ENCODE results near the gene PRR15L.
"Not testable (repeated sequence)": the region's sequence is repeated elsewhere in the genome, so short reads cannot be mapped to it uniquely, and the experiment has no call there.

PRR15L gene

GRCh38 chr17:47919889-47920288, 37.8 kb downstream of the PRR15L start:
- H3K36me3 Mint-ChIP-seq (ENCODE audit: low read depth), result peaks cover 36% of the 10 kb centered on the region
- not testable (repeated sequence) for H3K27ac Mint-ChIP-seq; H3K27me3 Mint-ChIP-seq (ENCODE audit: low read depth)

GRCh38 chr17:47918991-47919390, 38.7 kb downstream of the PRR15L start:
- Mint-ChIP-seq H3K27ac (no peak overlapping the region), H3K4me1 (ENCODE audit: low read depth) (peaks cover 16% of the 10 kb centered on the region), H3K9me3 (no peaks in the 10 kb centered on the region), H3K36me3 (ENCODE audit: low read depth) (peaks cover 33% of the 10 kb centered on the region), H3K4me3 (no peak overlapping the region), H3K27me3 (ENCODE audit: low read depth) (no peaks in the 10 kb centered on the region)

More at GRCh38 chr17:47919889-47920288, 37.8 kb downstream of the PRR15L start:
- not testable (repeated sequence) for H3K9me3 Mint-ChIP-seq, H3K4me3 Mint-ChIP-seq
- peaks cover 14% of the 10 kb centered on the region for H3K4me1 Mint-ChIP-seq (ENCODE audit: low read depth)

- H3K27me3 Mint-ChIP-seq (ENCODE audit: low read depth), result no peaks in the 10 kb centered on the region
- peaks cover 30% of the 10 kb centered on the region for H3K36me3 Mint-ChIP-seq (ENCODE audit: low read depth)
- H3K4me3 Mint-ChIP-seq, result no peak overlapping the region
- H3K27ac Mint-ChIP-seq, result no peak overlapping the region
- peaks cover 16% of the 10 kb centered on the region for H3K4me1 Mint-ChIP-seq (ENCODE audit: low read depth)
- no peaks in the 10 kb centered on the region for H3K9me3 Mint-ChIP-seq
Measured at GRCh38 chr17:47918006-47918405, 39.7 kb downstream of the PRR15L start.

- Mint-ChIP-seq H3K27ac (no peak overlapping the region), H3K9me3 (no peaks in the 10 kb centered on the region), H3K27me3 (ENCODE audit: low read depth) (no peaks in the 10 kb centered on the region), H3K36me3 (ENCODE audit: low read depth) (peaks cover 30% of the 10 kb centered on the region), H3K4me3 (no peak overlapping the region), H3K4me1 (ENCODE audit: low read depth) (peaks cover 16% of the 10 kb centered on the region)
Measured at GRCh38 chr17:47917581-47917980, 40.1 kb downstream of the PRR15L start.

GRCh38 chr17:47916489-47917208, 41.0 kb downstream of the PRR15L start:
- Mint-ChIP-seq H3K4me1 (ENCODE audit: low read depth) (peaks cover 16% of the 10 kb centered on the region), H3K27ac (no peak overlapping the region), H3K9me3 (no peaks in the 10 kb centered on the region), H3K4me3 (no peak overlapping the region), H3K27me3 (ENCODE audit: low read depth) (no peaks in the 10 kb centered on the region), H3K36me3 (ENCODE audit: low read depth) (peaks cover 26% of the 10 kb centered on the region)

- Mint-ChIP-seq H3K4me3 (no peak overlapping the region), H3K27me3 (ENCODE audit: low read depth) (no peaks in the 10 kb centered on the region), H3K9me3 (no peaks in the 10 kb centered on the region), H3K4me1 (ENCODE audit: low read depth) (peaks cover 16% of the 10 kb centered on the region), H3K36me3 (ENCODE audit: low read depth) (peaks cover 23% of the 10 kb centered on the region), H3K27ac (no peak overlapping the region)
Measured at GRCh38 chr17:47915776-47916398, 41.8 kb downstream of the PRR15L start.

- Mint-ChIP-seq H3K4me3 (no peak overlapping the region), H3K27me3 (ENCODE audit: low read depth) (no peaks in the 10 kb centered on the region), H3K27ac (peak overlapping the region; percentile 50), H3K4me1 (ENCODE audit: low read depth) (peaks cover 20% of the 10 kb centered on the region), H3K36me3 (ENCODE audit: low read depth) (peaks cover 20% of the 10 kb centered on the region), H3K9me3 (no peaks in the 10 kb centered on the region)
Measured at GRCh38 chr17:47914306-47914948, 43.3 kb downstream of the PRR15L start.

- H3K4me1 Mint-ChIP-seq (ENCODE audit: low read depth), result peaks cover 19% of the 10 kb centered on the region
- no peak overlapping the region for H3K27ac Mint-ChIP-seq
- H3K27me3 Mint-ChIP-seq (ENCODE audit: low read depth), result no peaks in the 10 kb centered on the region
- H3K9me3 Mint-ChIP-seq, result no peaks in the 10 kb centered on the region
- H3K4me3 Mint-ChIP-seq, result no peak overlapping the region
- H3K36me3 Mint-ChIP-seq (ENCODE audit: low read depth), result peaks cover 25% of the 10 kb centered on the region
Measured at GRCh38 chr17:47913050-47913449, 44.6 kb downstream of the PRR15L start.

- Mint-ChIP-seq H3K4me1 (ENCODE audit: low read depth) (peaks cover 17% of the 10 kb centered on the region), H3K4me3 (no peak overlapping the region), H3K27ac (no peak overlapping the region), H3K27me3 (ENCODE audit: low read depth) (no peaks in the 10 kb centered on the region), H3K36me3 (ENCODE audit: low read depth) (peaks cover 17% of the 10 kb centered on the region), H3K9me3 (no peaks in the 10 kb centered on the region)
Measured at GRCh38 chr17:47907932-47908562, 49.6 kb downstream of the PRR15L start.

- Mint-ChIP-seq H3K27me3 (ENCODE audit: low read depth) (no peaks in the 10 kb centered on the region), H3K36me3 (ENCODE audit: low read depth) (peaks cover 18% of the 10 kb centered on the region), H3K9me3 (no peaks in the 10 kb centered on the region), H3K4me3 (no peak overlapping the region), H3K27ac (no peak overlapping the region), H3K4me1 (ENCODE audit: low read depth) (peaks cover 18% of the 10 kb centered on the region)
Measured at GRCh38 chr17:47906443-47906842, 51.2 kb downstream of the PRR15L start.

GRCh38 chr17:47905221-47905733, 52.4 kb downstream of the PRR15L start:
- H3K4me1 Mint-ChIP-seq (ENCODE audit: low read depth), result peaks cover 16% of the 10 kb centered on the region
- peaks cover 17% of the 10 kb centered on the region for H3K36me3 Mint-ChIP-seq (ENCODE audit: low read depth)
- no peak overlapping the region for H3K27ac Mint-ChIP-seq
- H3K27me3 Mint-ChIP-seq (ENCODE audit: low read depth), result no peaks in the 10 kb centered on the region
- H3K4me3 Mint-ChIP-seq, result no peak overlapping the region
- H3K9me3 Mint-ChIP-seq, result no peaks in the 10 kb centered on the region

GRCh38 chr17:47902039-47902744, 55.5 kb downstream of the PRR15L start:
- Mint-ChIP-seq H3K4me1 (ENCODE audit: low read depth) (peaks cover 22% of the 10 kb centered on the region), H3K36me3 (ENCODE audit: low read depth) (peaks cover 19% of the 10 kb centered on the region), H3K9me3 (no peaks in the 10 kb centered on the region), H3K4me3 (no peak overlapping the region), H3K27ac (no peak overlapping the region), H3K27me3 (ENCODE audit: low read depth) (no peaks in the 10 kb centered on the region)

Data from T-helper 1 cell treated with Interleukin-12 subunit alpha and Interleukin-12 subunit beta and Interleukin-4 antibody, amounts not matched to agents 30 μg/mL and 1 μg/mL, for 36 hours (primary cell).